Measurements from ENCODE around the gene MYO1D. TPM values are rescaled to one million over a fixed set of nuclear protein-coding genes. Genes with fewer than 3 reads are reported as not detected.
"Not testable (repeated sequence)": the region's sequence is repeated elsewhere in the genome, so short reads cannot be mapped to it uniquely, and the experiment has no call there.

Gene MYO1D
- total RNA-seq, 1 experiment from 2014 or later = 41.2 TPM

DNA sequence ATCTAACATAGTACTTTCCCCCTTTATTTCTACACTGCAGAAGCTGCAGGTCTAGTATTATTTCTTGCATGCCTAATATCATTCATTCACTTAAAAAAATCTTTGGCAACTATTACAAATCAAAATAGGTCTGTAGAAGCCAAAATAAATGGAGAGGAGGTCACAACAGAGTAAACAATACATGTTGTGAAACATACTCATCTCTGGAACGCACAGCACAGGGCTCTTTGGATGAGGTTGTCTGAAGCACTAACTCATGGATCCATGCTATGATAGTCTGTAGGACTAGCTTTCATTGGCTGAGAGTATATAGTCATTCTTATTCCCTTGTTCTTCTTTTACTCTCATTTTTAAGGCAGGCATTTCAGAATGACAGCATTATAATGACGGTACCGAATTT is 21.3 kb downstream of the MYO1D start:
- DNase-seq (ENCODE audit: low read depth) = no peak

DNA sequence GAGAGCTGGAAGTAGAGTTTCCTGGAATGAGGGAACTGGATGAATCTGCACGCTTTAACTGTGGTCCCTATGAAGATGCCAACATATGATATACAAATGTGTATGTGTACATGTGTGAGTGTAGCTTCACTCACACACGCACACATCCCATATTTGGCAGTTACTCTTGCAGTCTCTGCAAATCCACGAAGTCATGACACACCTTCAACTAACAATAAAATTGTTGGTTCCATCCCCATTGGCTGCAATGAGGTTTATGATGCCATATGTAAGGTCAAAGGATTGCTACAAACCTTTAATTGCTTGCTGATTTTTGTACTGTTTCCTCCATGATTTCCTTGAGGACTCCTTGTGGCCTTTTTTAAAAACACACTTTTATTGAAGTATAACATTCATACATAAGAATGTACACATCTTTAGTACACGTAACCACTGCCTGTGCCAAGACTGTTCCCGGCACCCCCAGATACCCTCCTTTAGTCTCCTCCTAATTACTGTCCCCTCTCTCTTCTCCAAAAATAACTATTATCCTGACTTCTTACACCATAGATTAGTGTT is 22.0 kb downstream of the MYO1D start:
- no peak for DNase-seq (ENCODE audit: low read depth)

DNA sequence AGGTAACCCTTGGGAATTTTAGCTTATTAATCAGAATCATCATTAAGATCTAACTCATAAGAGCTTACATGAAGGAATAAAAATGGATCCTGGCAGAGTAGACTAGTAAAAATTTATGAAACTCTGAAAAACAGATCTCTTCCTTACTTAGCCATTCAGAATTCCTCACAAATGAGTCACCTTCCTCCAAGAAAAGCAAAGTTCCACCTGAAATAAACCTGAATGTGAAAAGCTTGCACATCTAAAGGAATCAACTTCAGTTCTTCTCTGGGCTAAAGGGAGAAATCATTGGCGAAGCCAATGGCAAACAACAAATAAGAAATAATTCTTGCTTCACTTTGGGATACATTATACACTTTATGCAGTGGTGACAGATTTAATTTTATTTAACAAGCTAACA is 22.7 kb downstream of the MYO1D start:
- DNase-seq (ENCODE audit: low read depth) = peak; percentile 15

GRCh38 chr17:32852811-32853210 is 24.1 kb downstream of the MYO1D start:
- peak; percentile 36 for DNase-seq (ENCODE audit: low read depth)

DNA sequence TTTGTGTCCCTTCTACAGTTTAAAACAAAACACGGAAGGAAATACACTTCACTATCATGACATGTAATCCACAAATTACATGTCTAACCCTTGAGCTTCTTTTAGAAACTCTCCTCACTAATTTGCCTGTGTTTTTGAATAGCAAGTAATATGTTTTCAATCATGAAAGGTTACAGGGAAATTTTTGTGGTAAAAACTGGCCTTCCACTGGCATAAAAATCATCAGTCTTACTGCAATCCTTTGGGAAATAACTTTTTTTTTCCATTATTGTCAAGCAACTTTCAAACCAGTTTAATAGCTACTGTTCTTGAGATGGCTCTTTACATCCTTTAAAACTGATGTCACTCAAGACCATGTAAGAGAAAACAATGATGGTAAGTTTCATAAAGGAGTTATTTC is 27.0 kb downstream of the MYO1D start:
- no peak for DNase-seq (ENCODE audit: low read depth)

GRCh38 chr17:32847977-32848376 is 28.9 kb downstream of the MYO1D start:
- DNase-seq (ENCODE audit: low read depth) = no peak

- no peak for DNase-seq (ENCODE audit: low read depth)
Measured at GRCh38 chr17:32846143-32846542, 30.8 kb downstream of the MYO1D start.

GRCh38 chr17:32840241-32840640 is 36.7 kb downstream of the MYO1D start:
- no peak for DNase-seq (ENCODE audit: low read depth)

DNA sequence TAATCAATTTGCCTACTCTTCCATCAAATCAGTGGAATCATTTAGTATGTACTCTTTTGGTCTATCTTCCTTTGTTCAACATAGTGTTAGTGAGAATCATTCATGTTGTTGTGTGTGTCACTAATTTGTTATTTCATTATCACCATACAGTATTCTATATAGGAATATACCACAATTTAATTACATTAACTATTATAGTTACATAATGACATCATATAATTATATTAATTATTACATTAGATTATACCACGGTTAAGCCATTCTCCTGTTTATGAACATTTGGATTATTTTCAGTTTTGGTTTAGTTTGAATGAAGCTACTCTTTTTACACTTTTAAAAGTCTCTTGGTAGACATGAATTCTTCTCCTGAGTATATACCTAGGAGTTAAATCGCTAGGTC is 40.4 kb downstream of the MYO1D start:
- DNase-seq (ENCODE audit: low read depth) = no peak

- DNase-seq (ENCODE audit: low read depth) = no peak
Measured at GRCh38 chr17:32835291-32835761, 41.6 kb downstream of the MYO1D start.

GRCh38 chr17:32834104-32834503 is 42.8 kb downstream of the MYO1D start:
- no peak for DNase-seq (ENCODE audit: low read depth)

- no peak for DNase-seq (ENCODE audit: low read depth)
Measured at GRCh38 chr17:32833526-32833925, 43.4 kb downstream of the MYO1D start.

DNA sequence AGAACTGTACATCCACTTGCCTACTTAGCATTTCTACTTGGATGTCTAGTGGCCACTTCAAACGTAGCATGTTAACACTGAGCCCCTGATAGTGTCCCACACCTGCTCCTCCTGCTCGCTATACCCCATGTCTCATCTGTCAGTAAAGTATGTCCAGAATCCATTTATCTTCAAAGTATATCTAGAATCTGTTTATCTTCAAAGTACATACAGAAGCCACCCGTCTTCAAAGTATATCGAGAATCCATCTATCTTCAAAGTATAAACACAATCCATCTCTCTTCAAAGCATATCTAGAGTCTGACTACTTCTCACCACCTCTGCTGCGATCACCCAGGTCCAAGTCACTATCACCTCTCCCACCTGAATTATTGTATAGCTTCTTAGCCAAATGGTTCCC is 43.8 kb downstream of the MYO1D start:
- no peak for DNase-seq (ENCODE audit: low read depth)

GRCh38 chr17:32831627-32832243 is 45.2 kb downstream of the MYO1D start:
- no peak for DNase-seq (ENCODE audit: low read depth)

DNA sequence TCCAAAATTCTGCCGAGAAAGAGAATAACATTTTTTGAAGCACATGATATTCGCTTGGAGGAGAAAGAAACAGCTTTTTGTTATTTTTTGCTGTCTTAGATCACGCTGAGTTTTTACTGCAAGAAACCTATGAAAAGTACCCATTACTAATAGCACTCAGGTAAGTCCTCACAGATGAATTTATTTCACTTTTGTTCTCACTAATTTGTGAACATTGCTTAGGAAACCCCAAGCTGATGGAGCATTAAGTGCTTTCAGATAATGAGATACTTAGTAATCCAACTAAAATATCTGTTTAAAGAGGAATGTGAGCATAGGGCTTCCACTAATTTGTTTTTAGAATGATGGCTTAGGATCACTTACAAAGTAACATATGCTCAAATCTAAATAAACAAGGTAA is 45.7 kb downstream of the MYO1D start:
- no peak for DNase-seq (ENCODE audit: low read depth)

- no peak for DNase-seq (ENCODE audit: low read depth)
Measured at GRCh38 chr17:32828822-32829221, 48.1 kb downstream of the MYO1D start.

GRCh38 chr17:32827227-32827626 is 49.7 kb downstream of the MYO1D start:
- no peak for DNase-seq (ENCODE audit: low read depth)

GRCh38 chr17:32826076-32826475 is 50.8 kb downstream of the MYO1D start:
- no peak for DNase-seq (ENCODE audit: low read depth)

DNA sequence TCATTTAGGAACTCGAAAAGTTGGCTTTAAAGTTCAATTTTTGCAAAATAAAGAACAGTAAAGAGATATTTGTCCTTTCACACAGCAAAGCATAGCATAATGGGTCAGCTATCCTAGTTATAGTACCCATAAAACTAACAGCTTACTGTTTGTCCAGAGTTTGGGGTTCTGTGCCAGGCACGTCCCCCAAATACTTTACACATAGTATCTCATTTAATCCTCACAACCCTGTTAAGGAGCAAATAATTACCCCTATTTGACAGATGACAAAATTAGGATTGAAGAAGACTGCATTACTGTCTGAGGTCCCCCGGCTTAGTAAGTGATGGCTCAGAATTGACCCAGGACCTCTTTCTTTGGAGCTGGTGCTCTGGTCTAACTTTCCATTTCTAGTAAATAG is 52.6 kb downstream of the MYO1D start:
- no peak for DNase-seq (ENCODE audit: low read depth)

- no peak for DNase-seq (ENCODE audit: low read depth)
Measured at GRCh38 chr17:32822996-32823395, 53.9 kb downstream of the MYO1D start.

DNA sequence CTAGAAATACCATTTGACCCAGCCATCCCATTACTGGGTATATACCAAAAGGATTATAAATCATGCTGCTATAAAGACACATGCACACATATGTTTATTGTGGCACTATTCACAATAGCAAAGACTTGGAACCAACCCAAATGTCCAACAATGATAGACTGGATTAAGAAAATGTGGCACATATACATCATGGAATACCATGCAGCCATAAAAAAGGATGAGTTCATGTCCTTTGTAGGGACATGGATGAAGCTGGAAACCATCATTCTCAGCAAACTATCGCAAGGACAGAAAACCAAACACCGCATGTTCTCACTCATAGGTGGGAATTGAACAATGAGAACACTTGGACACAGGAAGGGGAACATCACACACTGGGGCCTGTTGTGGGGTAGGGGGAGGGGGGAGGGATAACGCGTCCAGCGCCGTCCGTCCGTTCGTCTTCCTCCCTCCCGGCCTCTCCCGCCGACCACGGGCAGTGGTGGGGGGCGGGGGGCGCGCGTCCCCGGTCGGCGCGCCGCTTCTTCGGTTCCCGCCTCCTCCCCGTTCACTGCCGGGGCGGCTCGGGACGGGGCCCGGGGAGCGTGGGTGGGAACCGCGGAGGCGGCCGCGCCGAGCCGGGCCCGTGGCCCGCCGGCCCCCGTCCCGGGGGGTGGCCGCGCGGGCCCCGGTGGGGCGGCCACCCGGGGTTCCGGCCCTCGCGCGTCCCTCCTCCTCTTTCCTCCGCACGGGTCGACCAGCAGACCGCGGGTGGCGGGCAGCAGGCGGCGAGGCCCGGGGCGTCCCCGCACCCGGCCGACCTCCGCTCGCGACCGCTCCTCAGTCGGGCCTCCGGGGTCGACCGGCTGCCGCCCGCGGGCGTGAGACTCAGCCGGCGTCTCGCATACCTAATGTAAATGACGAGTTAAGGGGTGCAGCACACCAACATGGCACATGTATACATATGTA is 54.7 kb downstream of the MYO1D start:
- DNase-seq (ENCODE audit: low read depth) = not testable (repeated sequence)

DNA sequence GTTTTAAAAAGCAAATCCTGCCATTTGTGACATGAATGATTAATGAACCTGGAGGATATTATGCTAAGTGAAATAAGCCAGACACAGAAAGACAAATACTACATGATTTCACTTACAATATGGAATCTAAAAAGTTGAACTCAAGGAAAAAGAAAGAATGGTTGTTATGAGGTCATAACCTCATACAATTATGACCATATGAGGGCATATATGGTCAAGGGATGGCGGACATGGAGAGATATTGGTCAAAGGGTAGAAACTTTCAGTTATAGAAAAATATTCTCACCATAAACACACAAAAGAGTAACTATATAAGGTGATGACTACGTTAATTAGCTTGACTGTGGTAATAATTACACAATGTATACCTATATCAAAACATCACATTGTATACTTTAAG is 56.5 kb downstream of the MYO1D start:
- DNase-seq (ENCODE audit: low read depth) = no peak

- DNase-seq (ENCODE audit: low read depth) = no peak
Measured at GRCh38 chr17:32819787-32820186, 57.1 kb downstream of the MYO1D start.

All from RPMI7951 (cell line).